Hepatocyte (in vitro differentiated cells): ENCODE results near the gene PAGE4. TPM values are rescaled to one million over a fixed set of nuclear protein-coding genes. Genes with fewer than 3 reads are reported as not detected.
A peak's percentile ranks its signal among the peaks of the same experiment; 100 is the strongest.

ENCODE experiments used
- DNase-seq: peaks from one replicate; pipeline ENCODE4 v3.0.0-alpha.2; 2016; ENCODE audit warnings: low spot score
- H2AFZ ChIP-seq: fragments of 200-600 bp; sonication (generic); 2 replicates; pipeline ENCODE4 v1.6.0; 2016; ENCODE audit warnings: antibody characterized with exemption, mild to moderate bottlenecking
- H3K27ac ChIP-seq: fragments of 200-600 bp; sonication (generic); 2 replicates; pipeline ENCODE4 v1.5.1; 2016; ENCODE audit warnings: mild to moderate bottlenecking
- H3K27me3 ChIP-seq: fragments of 200-600 bp; sonication (generic); 2 replicates; pipeline ENCODE4 v1.6.1; 2016
- H3K36me3 ChIP-seq: fragments of 200-600 bp; sonication (generic); replicated peaks from 2 replicates; pipeline ENCODE4 v1.5.1; 2016; ENCODE audit warnings: low read depth; ENCODE audit not compliant: insufficient read depth
- H3K4me1 ChIP-seq: fragments of 200-600 bp; sonication (generic); 2 replicates; pipeline ENCODE4 v1.5.1; 2016; ENCODE audit warnings: mild to moderate bottlenecking, moderate library complexity; ENCODE audit not compliant: insufficient read depth
- H3K4me2 ChIP-seq: fragments of 200-600 bp; sonication (generic); 2 replicates; pipeline ENCODE4 v1.6.0; 2016
- H3K4me3 ChIP-seq: fragments of 200-600 bp; sonication (generic); 2 replicates; pipeline ENCODE4 v1.5.1; 2016; ENCODE audit warnings: mild to moderate bottlenecking
- H3K79me2 ChIP-seq: fragments of 200-600 bp; sonication (generic); 2 replicates; pipeline ENCODE4 v1.6.0; 2017; ENCODE audit warnings: mild to moderate bottlenecking
- H3K9me2 ChIP-seq: fragments of 200-600 bp; sonication (generic); replicated peaks from 2 replicates; pipeline ENCODE4 v1.6.0; 2017; ENCODE audit warnings: mild to moderate bottlenecking; ENCODE audit not compliant: insufficient read depth
- H3K9me3 ChIP-seq: fragments of 200-600 bp; sonication (generic); 2 replicates; pipeline ENCODE4 v1.5.1; 2016; ENCODE audit warnings: low read depth, mild to moderate bottlenecking
- H4K20me1 ChIP-seq: fragments of 200-600 bp; sonication (generic); 2 replicates; pipeline ENCODE4 v1.6.0; 2016; ENCODE audit warnings: mild to moderate bottlenecking; ENCODE audit not compliant: insufficient read depth, poor library complexity, severe bottlenecking
- CTCF ChIP-seq: fragments of 200-600 bp; sonication (generic); IDR thresholded peaks from 2 replicates; pipeline ENCODE4 v1.5.1; 2016; ENCODE audit warnings: antibody characterized with exemption, mild to moderate bottlenecking; ENCODE audit not compliant: poor library complexity
- EZH2 ChIP-seq: fragments of 200-600 bp; sonication (generic); IDR thresholded peaks from 2 replicates; pipeline ENCODE4 v1.6.1; 2016; ENCODE audit warnings: antibody characterized with exemption, mild to moderate bottlenecking, borderline replicate concordance
- EZH2phosphoT487 ChIP-seq: fragments of 200-600 bp; sonication (generic); IDR thresholded peaks from one replicate; pipeline ENCODE4 v1.6.1; 2018; ENCODE audit warnings: antibody characterized with exemption, mild to moderate bottlenecking, low read depth, moderate library complexity; ENCODE audit not compliant: unreplicated experiment, severe bottlenecking
- WGBS: methylation state at CpG from one replicate; pipeline ENCODE4 v1.1.6; 2016; ENCODE audit warnings: low lambda C conversion rate; ENCODE audit errors: missing lambda C conversion rate; 5-methylcytosine and 5-hydroxymethylcytosine counted together
- polyA plus RNA-seq: library from polyadenylated mRNA; unstranded; fragments of >200 nt; fragmentation: Nextera tagmentation; extraction: Ambion mirVana; gene quantifications from 2 replicates; pipeline ENCODE4 v1.2.1, GENCODE V29; 2016
- total RNA-seq: library from RNA; depleted of rRNA; stranded (reverse); fragments of >200 nt; gene quantifications from 2 replicates; pipeline ENCODE4 v1.2.3, GENCODE V29; 2014

Gene PAGE4
- 1.0 TPM in 1 of 2 replicates, not detected in the other for total RNA-seq
- polyA plus RNA-seq = 0.63 and 1.8 TPM in 2 replicates

DNA sequence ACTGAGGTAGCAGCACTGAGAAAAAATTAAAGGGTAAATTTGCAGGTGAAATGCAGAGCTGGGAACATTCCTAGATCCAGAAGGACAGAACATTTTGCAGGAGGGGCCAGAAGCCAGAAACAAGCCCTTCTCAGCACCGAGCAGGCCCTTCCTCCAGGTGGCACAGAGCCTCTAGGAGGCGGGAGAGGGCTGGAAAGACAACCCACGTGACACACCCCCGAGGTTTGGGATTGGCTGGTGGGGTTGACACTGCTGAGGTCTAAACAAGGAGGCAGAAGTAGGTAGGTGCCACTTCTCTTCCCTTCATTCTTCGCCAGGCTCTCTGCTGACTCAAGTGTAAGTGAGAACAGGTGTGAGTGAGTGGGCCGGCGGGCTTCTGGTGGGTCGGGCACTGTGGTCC is at the start of gene PAGE4:
Gene PAGE4, plus strand, starts transcription at position 288 of the 400 bp plus-strand sequence. CDS start 1,126 bp downstream, outside the sequence.
- Histone ChIP-seq H3K36me3 (no peaks in the 10 kb centered on the region), H3K4me3 (no peak within 1 kb of the TSS), H2AFZ (no peak within 1 kb of the TSS), H3K27ac (no peak within 1 kb of the TSS), H3K9me3 (no peaks in the 10 kb centered on the region), H3K9me2 (no peaks in the 10 kb centered on the region), H4K20me1 (no peaks in the 10 kb centered on the region), H3K79me2 (no peaks in the 10 kb centered on the region), H3K27me3 (no peaks in the 10 kb centered on the region), H3K4me2 (no peak within 1 kb of the TSS), H3K4me1 (no peaks in the 10 kb centered on the region)
- TF ChIP-seq CTCF = no peak
- no peak for TF ChIP-seq EZH2phosphoT487
- no peak for TF ChIP-seq EZH2
- 81% methylated on average over 8 of the region's 8 CpGs for WGBS
- no peak for DNase-seq

DNA sequence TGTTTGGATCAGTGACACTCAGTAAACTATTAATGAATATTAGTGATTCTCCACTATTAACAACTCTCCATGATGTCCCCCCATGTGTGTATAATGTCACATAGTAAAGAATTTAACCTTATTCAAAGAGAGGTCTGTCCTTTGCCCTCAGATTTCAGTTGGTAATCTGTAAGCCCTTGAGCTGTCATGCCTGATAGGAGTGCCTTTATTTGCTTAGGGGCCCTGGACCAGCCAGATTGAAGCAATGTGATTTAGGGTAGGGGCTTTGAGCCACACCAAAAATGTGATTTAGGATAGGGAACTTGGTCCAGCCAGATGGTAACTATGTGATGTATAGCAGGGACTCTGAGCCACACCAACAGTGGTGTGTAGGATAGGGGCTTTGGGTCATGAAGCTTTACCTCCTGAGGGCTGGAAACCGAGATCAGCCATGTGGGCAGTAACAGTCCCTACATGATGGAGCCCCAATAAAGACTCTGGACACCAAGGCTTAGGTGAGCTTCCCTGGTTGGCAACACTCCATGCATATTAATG is 44.3 kb upstream of the PAGE4 start:
- no peak overlapping the region for H3K4me2 ChIP-seq
- no peaks in the 10 kb centered on the region for H3K36me3 ChIP-seq
- no peaks in the 10 kb centered on the region for H3K79me2 ChIP-seq
- no peaks in the 10 kb centered on the region for H3K27me3 ChIP-seq
- TF ChIP-seq EZH2phosphoT487 = no peak
- no peak for TF ChIP-seq CTCF
- no peak for TF ChIP-seq EZH2
- H4K20me1 ChIP-seq = no peaks in the 10 kb centered on the region
- H2AFZ ChIP-seq = no peak overlapping the region
- H3K9me3 ChIP-seq = no peaks in the 10 kb centered on the region
- H3K4me3 ChIP-seq = no peak overlapping the region
- H3K4me1 ChIP-seq = no peaks in the 10 kb centered on the region
- DNase-seq = no peak
- H3K9me2 ChIP-seq = no peaks in the 10 kb centered on the region
- 76% methylated on average over 1 of the region's 1 CpG for whole genome bisulfite sequencing
- H3K27ac ChIP-seq = no peak overlapping the region

DNA sequence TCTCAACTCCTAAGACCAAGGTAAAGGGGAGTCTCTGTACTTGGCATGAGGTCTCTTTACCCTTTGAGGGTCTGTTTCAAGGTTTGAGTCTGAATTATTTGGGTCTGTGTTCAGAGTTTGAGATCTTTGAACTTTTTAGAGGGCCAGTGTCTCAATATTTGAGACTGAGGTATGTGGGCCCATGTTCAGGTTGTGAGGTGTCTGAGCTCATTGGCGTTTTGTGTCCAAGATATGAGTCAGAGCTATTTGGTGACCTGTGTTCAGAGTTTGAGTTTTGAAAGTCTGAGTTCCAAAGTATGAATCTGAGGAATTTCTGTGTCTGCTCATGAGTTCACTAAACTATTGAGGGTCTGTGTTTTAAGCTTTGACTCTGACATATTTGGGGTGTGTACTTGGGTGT is 36.7 kb upstream of the PAGE4 start:
- Histone ChIP-seq H3K9me3 (no peaks in the 10 kb centered on the region), H4K20me1 (no peaks in the 10 kb centered on the region), H3K36me3 (no peaks in the 10 kb centered on the region), H3K9me2 (no peaks in the 10 kb centered on the region), H3K27me3 (no peaks in the 10 kb centered on the region), H2AFZ (no peak overlapping the region), H3K4me3 (no peak overlapping the region), H3K4me2 (no peak overlapping the region), H3K27ac (peak overlapping the region; percentile 10), H3K79me2 (no peaks in the 10 kb centered on the region), H3K4me1 (no peaks in the 10 kb centered on the region)
- TF ChIP-seq EZH2phosphoT487 (no peak), CTCF (no peak), EZH2 (no peak)
- 40% methylated on average over 1 of the region's 1 CpG for WGBS
- no peak for DNase-seq

GRCh38 chrX:49793686-49794085 is 35.4 kb upstream of the PAGE4 start:
- no peaks in the 10 kb centered on the region for H4K20me1 ChIP-seq
- no peak overlapping the region for H3K4me3 ChIP-seq
- no peaks in the 10 kb centered on the region for H3K9me3 ChIP-seq
- no peak overlapping the region for H2AFZ ChIP-seq
- no peak for TF ChIP-seq EZH2phosphoT487
- no peak for TF ChIP-seq EZH2
- TF ChIP-seq CTCF = no peak
- no peak for DNase-seq
- H3K9me2 ChIP-seq = no peaks in the 10 kb centered on the region
- no peaks in the 10 kb centered on the region for H3K36me3 ChIP-seq
- no peaks in the 10 kb centered on the region for H3K79me2 ChIP-seq
- H3K27me3 ChIP-seq = no peaks in the 10 kb centered on the region
- no peak overlapping the region for H3K4me2 ChIP-seq
- H3K27ac ChIP-seq = no peak overlapping the region
- no peaks in the 10 kb centered on the region for H3K4me1 ChIP-seq
